GM18508 (cell line): ENCODE data around the gene KRTAP12-4.
"Not testable (repeated sequence)": the region's sequence is repeated elsewhere in the genome, so short reads cannot be mapped to it uniquely, and the experiment has no call there.

Experiments used
- ATAC-seq: cut with Tn5 transposase; IDR thresholded peaks from one replicate; pipeline ENCODE4 v1.9.1; 2021; ENCODE audit warnings: moderate number of reproducible peaks; ENCODE audit not compliant: insufficient read depth, unreplicated experiment

KRTAP12-4 gene

DNA sequence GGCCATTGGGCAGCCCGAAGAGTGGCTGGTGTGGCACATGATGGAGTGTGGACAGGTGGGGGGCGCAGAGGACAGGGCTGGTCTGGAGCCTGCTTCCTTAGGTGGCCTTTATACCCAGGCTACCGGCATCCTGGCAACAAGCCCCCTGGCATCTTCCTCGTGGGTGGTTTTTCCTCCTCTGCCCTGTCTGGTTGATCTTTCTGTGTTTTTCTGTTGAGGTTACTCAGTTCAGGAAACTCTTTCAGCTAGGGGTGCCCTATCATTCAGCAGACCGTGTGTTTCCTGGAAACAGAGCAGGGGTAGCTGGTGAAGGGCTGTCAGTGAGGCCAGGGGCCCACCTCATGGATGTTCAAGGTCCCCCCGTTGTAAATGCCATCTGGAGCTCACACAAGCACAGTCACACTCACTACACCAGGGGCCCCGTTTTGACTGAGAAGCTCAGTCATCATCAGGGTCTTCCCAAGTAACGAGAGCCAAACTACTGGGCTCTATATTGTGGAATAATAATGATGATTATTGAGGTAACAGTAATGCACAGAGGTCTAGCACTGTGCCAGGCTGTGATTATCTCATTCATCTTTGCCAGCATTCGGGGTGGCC lies at the start of gene KRTAP12-4:
KRTAP12-4 (minus strand) TSS at position 84 of the 600 bp plus-strand sequence; CDS start at position 39, 45 bp downstream.
- no peak for ATAC-seq

DNA sequence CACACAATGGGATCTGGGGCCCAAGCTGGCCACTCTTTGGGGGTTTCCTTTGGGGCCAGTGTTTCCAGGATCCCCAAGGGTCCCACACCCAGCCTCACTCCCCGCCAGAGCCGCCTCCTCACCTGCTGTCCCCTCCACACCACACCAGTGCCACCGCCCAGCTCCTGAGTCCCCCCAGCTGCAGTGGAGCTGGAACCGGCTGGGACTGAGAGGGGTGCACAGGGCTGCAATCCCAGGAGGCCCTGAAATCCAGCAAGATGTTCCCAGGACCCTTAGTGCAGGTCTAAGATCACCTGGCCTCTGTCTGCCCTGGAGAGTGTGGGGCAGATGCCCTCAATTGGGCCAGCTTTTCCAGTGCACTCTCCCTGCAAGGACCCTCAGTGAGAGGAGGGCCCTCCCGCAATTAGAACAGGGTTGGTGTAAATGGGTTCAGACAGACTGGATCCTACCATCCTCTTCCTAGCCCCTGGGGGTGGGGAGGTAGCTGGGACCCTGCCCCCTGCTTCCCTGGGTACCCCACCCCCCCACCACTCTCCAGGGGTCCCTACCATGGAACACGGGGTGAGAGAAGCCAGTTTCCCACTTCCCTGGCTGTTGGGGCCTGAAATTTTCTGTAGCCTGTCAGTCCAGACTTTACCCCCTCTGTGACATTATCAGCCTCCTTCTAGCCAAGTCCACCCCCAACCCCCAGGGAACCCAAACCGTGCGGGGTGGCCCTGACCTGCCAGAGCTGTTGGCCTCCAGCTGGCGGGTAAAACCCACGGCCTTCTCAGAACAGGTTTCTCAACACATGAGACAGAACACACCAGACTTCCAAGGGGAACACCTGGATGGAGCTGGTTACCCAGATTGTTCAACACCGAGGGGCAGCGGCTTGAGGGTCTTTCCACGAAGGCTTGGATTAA lies 49.5 kb upstream of the KRTAP12-4 start:
- ATAC-seq: no peak

DNA sequence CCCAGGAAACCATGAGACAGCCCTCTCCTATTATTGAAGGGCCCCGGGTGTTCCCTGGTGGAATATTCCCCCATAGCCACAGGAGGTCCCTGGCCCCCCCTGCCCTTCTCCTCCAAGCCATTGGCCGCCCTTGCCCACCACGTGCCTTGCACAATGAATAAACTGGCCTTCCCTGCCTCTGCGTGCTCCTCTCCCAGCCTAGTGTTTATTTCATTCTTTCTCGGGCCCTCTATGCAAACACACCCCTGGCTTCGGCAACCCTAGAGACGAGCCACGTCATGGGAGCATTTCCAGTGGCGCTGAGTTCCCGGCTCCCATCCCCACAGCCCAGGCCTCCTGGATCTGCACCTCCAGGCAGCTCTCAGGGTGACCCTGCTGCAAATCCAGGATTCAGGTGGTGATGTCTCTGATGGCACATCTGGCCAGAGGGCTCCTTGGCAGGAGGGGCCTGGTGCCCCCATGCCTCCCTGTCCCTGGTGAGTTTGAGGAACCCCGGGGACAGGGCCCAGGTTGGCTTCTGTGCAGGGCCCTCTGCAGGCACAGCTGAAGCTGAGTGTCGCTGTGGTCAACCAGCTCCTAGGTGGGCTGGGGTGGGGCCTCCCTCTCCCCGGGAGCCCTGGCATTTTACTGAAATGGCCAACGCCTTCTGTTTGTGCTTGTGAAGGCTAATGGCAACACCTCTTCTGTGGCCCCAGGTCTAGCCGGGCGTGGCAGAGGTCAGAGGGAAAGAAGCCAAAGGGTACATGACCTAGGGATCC lies 48.7 kb upstream of the KRTAP12-4 start:
- ATAC-seq: no peak

DNA sequence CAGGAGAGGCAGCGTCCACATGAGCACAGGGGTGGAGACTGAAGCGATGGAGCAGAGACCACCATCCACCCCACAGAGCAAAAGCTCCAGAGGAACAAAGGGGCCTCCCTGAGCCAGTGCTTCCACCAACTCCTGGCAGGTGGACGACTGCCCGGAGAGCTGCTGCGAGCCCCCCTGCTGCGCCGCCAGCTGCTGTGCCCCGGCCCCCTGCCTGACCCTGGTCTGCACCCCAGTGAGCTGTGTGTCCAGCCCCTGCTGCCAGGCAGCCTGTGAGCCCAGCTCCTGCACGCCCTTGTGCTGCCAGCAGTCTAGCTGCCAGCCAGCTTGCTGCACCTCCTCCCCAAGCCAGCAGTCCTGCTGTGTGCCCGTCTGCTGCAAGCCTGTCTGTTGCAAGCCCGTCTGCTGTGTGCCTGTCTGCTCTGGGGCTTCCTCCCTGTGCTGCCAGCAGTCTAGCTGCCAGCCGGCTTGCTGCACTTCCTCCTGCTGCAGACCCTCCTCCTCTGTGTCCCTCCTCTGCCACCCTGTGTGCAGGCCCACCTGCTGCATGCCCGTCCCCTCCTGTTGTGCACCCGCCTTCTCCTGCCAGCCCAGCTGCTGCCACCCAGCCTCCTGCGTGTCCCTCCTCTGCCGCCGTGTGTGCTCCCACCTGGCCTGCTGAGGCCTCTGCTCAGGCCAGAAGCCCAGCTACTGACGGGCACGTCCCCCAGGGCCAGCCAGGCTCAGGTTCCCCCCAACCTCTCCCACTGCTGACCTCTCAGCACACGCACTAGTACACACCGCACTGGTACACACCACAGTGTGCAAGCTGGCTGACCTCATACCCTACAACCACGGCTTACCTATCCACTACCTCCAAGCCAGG lies 47.9 kb upstream of the KRTAP12-4 start:
- ATAC-seq: no peak

GRCh38 chr21:44701541-44701940 lies 47.1 kb upstream of the KRTAP12-4 start:
- no peak for ATAC-seq

DNA sequence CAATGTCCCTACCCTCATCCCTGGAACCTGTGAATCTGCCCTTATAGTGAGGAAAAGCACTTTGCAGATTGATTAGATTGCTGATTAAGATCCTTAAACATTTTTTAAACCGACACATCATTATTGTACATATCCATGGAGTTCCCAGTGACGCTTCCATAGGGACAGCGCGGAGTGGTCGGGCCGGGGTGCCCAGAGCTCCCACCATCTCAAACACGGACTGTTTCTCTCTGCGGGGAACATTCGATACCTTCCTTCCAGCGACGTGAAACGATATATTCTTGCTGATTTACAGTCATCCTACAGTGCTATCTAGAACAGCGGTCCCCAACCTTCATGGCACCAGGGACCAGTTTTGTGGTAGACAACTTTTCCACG lies 46.6 kb upstream of the KRTAP12-4 start:
- no peak for ATAC-seq

DNA sequence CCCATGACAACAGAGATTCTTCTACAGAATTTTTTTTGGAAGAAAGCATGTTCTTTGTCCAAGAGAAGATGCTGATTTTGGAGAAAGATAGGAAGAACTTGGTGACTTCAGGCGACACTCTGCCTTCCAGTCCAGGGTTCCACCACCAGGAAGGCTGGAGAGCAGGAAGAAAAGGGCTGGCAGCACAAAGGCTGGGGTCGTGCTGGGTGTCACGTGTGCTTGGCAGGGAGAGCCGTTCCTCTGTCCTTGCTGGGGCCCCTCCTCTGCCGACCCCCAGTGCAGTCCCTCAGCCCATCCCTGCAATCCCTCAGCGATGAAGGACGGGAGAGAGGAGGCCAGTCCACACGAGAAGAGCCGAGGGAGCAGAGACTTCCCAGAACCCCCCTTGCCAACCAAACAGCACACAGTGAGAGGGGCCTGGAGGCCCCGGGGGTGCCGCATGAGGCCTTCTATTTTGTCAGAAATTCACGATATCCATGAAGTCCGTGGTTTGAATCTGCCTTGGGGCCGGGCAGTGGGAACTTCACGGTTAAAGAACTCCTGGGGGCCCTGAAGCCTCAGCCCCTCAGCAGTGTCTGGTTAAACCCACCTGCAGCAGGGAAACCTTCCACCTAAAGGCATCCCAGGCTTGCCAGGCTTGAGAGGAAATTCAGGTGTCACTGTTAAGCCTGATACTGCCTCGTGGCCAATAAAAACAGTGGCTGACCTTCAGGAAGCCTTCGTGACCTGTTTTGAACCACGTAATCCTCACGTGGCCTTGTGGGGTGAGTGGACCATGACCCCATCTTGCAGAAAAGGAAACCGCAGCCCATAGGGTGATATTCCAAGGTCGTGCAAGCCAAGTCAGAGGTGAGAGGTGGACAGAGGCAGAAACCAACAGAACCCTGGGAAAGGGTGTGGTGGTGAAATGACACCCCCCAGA lies 45.9 kb upstream of the KRTAP12-4 start:
- no peak for ATAC-seq

DNA sequence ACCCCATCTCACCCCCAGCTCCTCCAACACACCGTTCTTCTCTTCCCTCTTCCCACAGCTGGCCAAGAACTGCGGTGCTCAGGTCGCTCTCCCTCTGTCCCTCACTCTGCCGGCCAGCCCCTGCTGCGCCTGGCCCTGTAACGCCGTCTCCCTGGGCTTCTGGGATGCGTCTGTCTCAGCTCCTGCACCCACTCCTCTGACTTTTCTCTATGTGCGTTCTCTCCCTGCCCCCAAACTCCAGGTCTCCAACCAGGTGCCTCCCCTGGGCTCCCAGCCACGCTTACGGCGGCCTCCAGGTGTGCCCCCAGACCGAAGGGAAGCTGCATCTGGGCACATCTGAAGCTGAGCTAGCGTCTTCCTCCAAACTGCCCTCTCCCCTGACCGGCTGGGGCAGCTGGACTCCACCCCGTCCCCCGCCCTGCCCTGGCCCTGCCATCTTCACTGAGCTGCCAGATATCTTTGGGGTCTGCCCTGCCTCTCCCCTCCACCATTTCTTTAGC lies 45.1 kb upstream of the KRTAP12-4 start:
- ATAC-seq: no peak

DNA sequence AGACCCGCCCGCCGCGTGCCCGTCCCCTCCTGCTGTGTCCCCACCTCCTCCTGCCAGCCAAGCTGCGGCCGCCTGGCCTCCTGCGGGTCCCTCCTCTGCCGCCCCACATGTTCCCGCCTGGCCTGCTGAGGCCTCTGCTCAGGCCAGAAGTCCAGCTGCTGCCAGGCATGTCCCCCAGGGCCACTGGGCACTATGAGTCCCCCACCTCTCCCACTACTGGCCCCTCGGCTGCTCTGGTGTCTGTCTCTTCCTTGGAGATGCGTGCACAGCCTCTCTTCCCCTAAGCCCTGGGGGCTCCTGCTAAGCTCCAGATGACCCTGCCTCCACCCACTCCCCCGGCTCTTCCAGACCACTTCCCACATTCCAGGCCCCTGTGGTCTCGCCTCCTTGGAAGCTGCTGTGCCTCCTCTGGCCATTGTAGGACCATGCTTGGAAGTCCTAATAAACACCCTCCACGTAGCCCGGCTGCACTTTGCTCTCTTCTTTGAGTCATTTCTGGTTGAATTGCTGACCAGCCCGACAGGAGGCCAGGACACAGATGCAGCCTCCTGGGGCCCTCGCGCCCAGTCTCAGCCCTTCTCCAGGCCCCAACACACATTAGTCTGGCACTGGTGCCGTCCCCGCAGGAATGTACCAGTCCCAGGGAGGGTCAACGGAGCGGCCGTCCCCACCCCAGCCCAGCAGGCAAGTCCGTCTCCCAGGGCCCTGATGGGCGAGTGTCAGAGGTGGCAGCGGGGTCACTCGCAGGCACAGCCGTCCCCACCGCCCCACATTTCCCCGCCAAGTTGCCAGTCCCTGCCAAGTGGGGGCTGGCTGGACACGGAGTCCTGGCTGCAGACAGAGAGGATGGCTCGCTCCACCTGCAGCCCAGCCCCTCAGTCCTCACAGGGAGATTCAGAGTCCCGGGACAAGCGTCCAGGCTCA lies 43.6 kb upstream of the KRTAP12-4 start:
- ATAC-seq: no peak

DNA sequence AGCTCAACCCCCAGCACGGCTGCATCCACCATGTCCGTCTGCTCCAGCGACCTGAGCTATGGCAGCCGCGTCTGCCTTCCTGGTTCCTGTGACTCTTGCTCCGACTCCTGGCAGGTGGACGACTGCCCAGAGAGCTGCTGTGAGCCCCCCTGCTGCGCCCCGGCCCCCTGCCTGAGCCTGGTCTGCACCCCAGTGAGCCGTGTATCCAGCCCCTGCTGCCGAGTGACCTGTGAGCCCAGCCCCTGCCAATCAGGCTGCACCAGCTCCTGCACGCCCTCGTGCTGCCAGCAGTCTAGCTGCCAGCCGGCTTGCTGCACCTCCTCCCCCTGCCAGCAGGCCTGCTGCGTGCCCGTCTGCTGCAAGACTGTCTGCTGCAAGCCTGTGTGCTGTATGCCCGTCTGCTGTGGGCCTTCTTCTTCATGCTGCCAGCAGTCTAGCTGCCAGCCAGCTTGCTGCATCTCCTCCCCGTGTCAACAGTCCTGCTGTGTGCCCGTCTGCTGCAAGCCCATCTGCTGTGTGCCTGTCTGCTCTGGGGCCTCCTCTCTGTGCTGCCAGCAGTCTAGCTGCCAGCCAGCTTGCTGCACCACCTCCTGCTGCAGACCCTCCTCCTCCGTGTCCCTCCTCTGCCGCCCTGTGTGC lies 42.8 kb upstream of the KRTAP12-4 start, which contains the start of gene KRTAP10-12:
KRTAP10-12 (plus strand) TSS at position 1 of the 639 bp plus-strand sequence; CDS start at position 31, 30 bp downstream.
- not testable (repeated sequence) for ATAC-seq

DNA sequence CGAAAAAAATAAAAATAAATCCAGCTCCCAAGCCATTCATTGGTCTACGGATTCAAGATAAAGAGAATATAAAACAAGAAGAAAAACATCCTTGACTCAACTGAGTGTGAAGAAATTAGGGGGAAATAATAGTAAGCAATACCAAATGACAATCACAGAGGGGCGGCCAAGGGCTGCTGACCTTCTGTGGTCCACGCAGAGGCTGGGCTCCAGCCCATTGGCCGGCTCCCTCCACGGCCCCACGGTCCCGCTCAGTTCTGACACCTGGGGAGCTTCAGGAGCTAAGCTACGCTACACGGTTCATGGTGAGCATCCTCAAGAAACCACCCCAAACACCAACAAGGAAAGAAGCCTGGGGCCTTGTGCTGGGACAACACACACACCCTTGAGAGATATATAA lies 42.1 kb upstream of the KRTAP12-4 start:
- no peak for ATAC-seq

GRCh38 chr21:44695641-44696040 lies 41.2 kb upstream of the KRTAP12-4 start:
- ATAC-seq: no peak

- no peak for ATAC-seq
These were observed 40.7 kb upstream of the KRTAP12-4 start for GRCh38 chr21:44695184-44695583.

DNA sequence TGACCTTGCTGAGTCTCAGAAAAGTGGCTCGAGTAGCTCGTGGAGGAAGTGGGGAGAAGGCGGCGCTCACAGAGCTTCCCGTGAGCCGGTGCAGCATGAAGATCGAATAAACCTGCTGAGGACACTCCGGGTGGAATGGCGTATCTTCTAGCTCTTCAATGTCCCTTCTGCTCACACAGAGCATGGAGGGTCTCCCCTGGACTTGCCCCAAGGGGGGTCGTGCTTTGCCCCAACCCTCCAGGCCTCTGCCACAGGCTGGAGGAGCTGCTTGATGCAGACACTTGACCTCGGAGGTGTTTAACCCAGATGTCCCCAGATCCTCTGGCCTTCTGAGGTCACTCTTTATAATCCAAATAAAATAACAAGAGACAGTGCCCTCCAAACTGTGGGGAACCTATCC lies 40.3 kb upstream of the KRTAP12-4 start:
- no peak for ATAC-seq

DNA sequence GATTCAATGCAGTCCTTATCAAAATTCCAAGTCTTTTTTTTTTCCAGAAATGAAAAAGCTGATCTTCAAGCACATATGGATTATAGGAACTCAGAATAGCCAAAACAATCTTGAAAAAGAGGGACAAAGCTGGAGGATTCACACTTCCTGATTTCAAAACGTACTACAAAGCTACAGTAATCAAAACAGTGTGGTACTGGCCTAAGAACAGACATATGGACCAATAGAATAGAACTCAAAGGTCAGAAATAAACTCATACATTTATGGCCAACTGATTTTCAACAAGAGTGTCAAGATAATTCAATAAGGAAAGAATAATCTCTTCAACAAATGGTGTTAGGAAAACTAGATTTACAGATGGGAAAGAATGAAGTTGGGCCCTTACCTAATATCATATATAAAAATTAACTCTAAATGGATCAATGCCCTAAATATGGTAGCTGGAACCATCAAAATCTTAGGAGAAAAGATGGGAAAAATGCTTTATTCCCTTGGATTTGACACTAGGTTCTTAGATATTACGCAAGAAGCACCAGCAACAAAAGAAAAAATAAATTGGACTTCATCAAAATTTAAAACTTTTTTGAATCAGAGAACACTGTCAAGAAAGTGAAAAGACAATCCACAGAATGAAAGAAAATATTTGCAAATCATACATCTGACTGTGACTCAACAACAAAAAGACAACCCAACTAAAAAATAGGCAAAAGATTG lies 38.5 kb upstream of the KRTAP12-4 start:
- ATAC-seq: no peak

- no peak for ATAC-seq
These were observed 37.2 kb upstream of the KRTAP12-4 start for GRCh38 chr21:44691686-44692085.

- ATAC-seq: not testable (repeated sequence)
These were observed 35.3 kb upstream of the KRTAP12-4 start for GRCh38 chr21:44689740-44690139.
